K562 (cell line): Measurements from ENCODE around the gene PIKFYVE. TPM values are rescaled to one million over a fixed set of nuclear protein-coding genes. Genes with fewer than 3 reads are reported as not detected.

Source experiments
- ATAC-seq: fragments of 200-7000 bp; cut with Tn5 transposase; 3 replicates; pipeline ENCODE4 v1.9.1; 2020; ENCODE audit warnings: moderate library complexity
- BruUV-seq: library from RNA; stranded (reverse); fragments of 400-500 nt; replicated peaks from 2 replicates; lab custom pipeline; 2021; lab: Mats Ljungman, UMichigan
- CTCF ChIA-PET: fragments of 300-600 bp; formaldehyde crosslinking; extraction: SDS; loops from one replicate; lab custom pipeline; 2021; ENCODE audit warnings: low intra/inter-chr PET ratio; lab: Yijun Ruan, JAX
- POLR2A ChIA-PET: fragments of 300-600, 350-650 bp; sonication (Branson Sonifier 250); formaldehyde crosslinking; extraction: SDS; loops from one replicate; lab custom pipeline; 2021; ENCODE audit warnings: antibody characterized with exemption, inconsistent platforms; lab: Yijun Ruan, JAX
- DNase-seq, 4 experiments: peaks; one replicate each; pipeline versions ENCODE4 v3.0.0 to v3.0.0-alpha.2; 2011 to 2018; ENCODE audit warnings: low spot score in 3 of 4, mixed read lengths in 3 of 4; ENCODE audit errors: extremely low read depth in 1 of 4
- FAIRE-seq: peaks from 2 replicates; lab custom pipeline; 2011; peaks lifted over from hg19 to GRCh38; lab: Jason Lieb, UNC
- H2AFZ ChIP-seq: 2 replicates; pipeline ENCODE4 v1.6.0; 2011; ENCODE audit warnings: low read depth, low read length, control low read depth, inconsistent platforms
- H3K27ac ChIP-seq: fragments of 200-600 bp; 3 replicates; pipeline ENCODE4 v1.8.0; 2011; ENCODE audit warnings: low read depth, mild to moderate bottlenecking, control low read depth, inconsistent platforms, low read length, moderate library complexity, mixed read lengths; ENCODE audit errors: extremely low read depth
- H3K27me3 ChIP-seq, 2 experiments: fragments of 300-600 bp in 1 of 2; 2 replicates in 1 of 2; 3 replicates in 1 of 2; pipeline versions ENCODE4 v1.6.0 to v1.8.0; 2011; ENCODE audit warnings: inconsistent platforms in 2 of 2, low read length in 2 of 2, mild to moderate bottlenecking in 1 of 2, mixed read lengths in 1 of 2, moderate library complexity in 1 of 2; ENCODE audit not compliant: control insufficient read depth in 2 of 2, insufficient read depth in 2 of 2
- H3K36me3 ChIP-seq: fragments of 300-600 bp; 3 replicates; pipeline ENCODE4 v1.8.0; 2011; ENCODE audit warnings: mild to moderate bottlenecking, low read length, inconsistent platforms; ENCODE audit not compliant: control insufficient read depth, insufficient read depth
- H3K4me1 ChIP-seq, 2 experiments: fragments of 200-600 bp in 1 of 2; replicated peaks in 1 of 2; 2 replicates in 1 of 2; 3 replicates in 1 of 2; pipeline versions ENCODE4 v1.5.1 to v1.8.0; 2011; ENCODE audit warnings: inconsistent platforms in 2 of 2, low read length in 2 of 2, mild to moderate bottlenecking in 1 of 2, mixed read lengths in 1 of 2, moderate library complexity in 1 of 2; ENCODE audit not compliant: control insufficient read depth in 2 of 2, insufficient read depth in 2 of 2
- H3K4me2 ChIP-seq: 2 replicates; pipeline ENCODE4 v1.6.1; 2011; ENCODE audit warnings: low read length, control low read depth, inconsistent platforms, mixed read lengths; ENCODE audit not compliant: insufficient read depth
- H3K4me3 ChIP-seq: fragments of 200-600 bp; sonication (generic), shearing (Covaris generic); 2 replicates; pipeline ENCODE4 v1.5.1; 2016; ENCODE audit warnings: control low read depth, inconsistent platforms
- H3K79me2 ChIP-seq: fragments of 200-600 bp; 3 replicates; pipeline ENCODE4 v1.8.0; 2011; ENCODE audit warnings: low read length, inconsistent platforms; ENCODE audit not compliant: control insufficient read depth, insufficient read depth
- H3K9ac ChIP-seq, 2 experiments: 2 replicates each; pipeline versions ENCODE4 v1.6.0 to v1.6.1; 2011; ENCODE audit warnings: low read depth in 2 of 2, low read length in 2 of 2, control low read depth in 1 of 2, inconsistent platforms in 1 of 2, mild to moderate bottlenecking in 1 of 2, mixed read lengths in 1 of 2; ENCODE audit not compliant: insufficient read depth in 1 of 2
- H3K9me1 ChIP-seq: one replicate; pipeline ENCODE4 v1.6.0; 2011; ENCODE audit warnings: inconsistent platforms, mild to moderate bottlenecking, low read length, moderate library complexity; ENCODE audit not compliant: control insufficient read depth, insufficient read depth
- H3K9me3 ChIP-seq: replicated peaks from 2 replicates; pipeline ENCODE4 v1.5.1; 2011; ENCODE audit warnings: low read depth, low read length, inconsistent platforms; ENCODE audit not compliant: control insufficient read depth, insufficient read depth
- H4K20me1 ChIP-seq: replicated peaks from 2 replicates; pipeline ENCODE4 v1.6.1; 2011; ENCODE audit warnings: low read length, inconsistent platforms, mixed read lengths; ENCODE audit not compliant: control insufficient read depth, insufficient read depth
- BRD9 ChIP-seq: fragments of 450-650 bp; IDR thresholded peaks from 2 replicates; pipeline ENCODE4 v1.6.1; 2018; ENCODE audit warnings: low read depth; ENCODE audit not compliant: partially characterized antibody
- DMBX1 ChIP-seq: fragments of 250-450 bp; sonication (Bioruptor Pico); IDR thresholded peaks from 2 replicates; pipeline ENCODE4 v1.8.0; 2022; ENCODE audit warnings: inconsistent platforms, mild to moderate bottlenecking, moderate library complexity, borderline replicate concordance
- NFIC ChIP-seq: fragments of 450-650 bp; IDR thresholded peaks from 2 replicates; pipeline ENCODE4 v1.6.1; 2017; ENCODE audit warnings: mild to moderate bottlenecking, inconsistent platforms
- PTBP1 ChIP-seq: fragments of 200-400 bp; formaldehyde crosslinking; IDR thresholded peaks from 2 replicates; pipeline ENCODE4 v1.6.1; 2017; ENCODE audit warnings: low read depth, low read length
- RFX5 ChIP-seq: IDR thresholded peaks from 2 replicates; pipeline ENCODE4 v1.6.1; 2011; ENCODE audit warnings: low read depth, mild to moderate bottlenecking, improper control_type of control experiment, low read length
- ZFP1 ChIP-seq: fragments of 450-650 bp; formaldehyde crosslinking; IDR thresholded peaks from 2 replicates; pipeline ENCODE4 v1.4.0; 2020; ENCODE audit warnings: mild to moderate bottlenecking, mixed read lengths
- ZNF133 ChIP-seq: fragments of 250-450 bp; sonication (Bioruptor Pico); IDR thresholded peaks from 2 replicates; pipeline ENCODE4 v1.4.0; 2020; ENCODE audit warnings: mild to moderate bottlenecking
- ZNF408 ChIP-seq: fragments of 250-450 bp; sonication (Bioruptor Pico); IDR thresholded peaks from 2 replicates; pipeline ENCODE4 v1.4.0; 2020; ENCODE audit warnings: low read depth, mild to moderate bottlenecking, moderate library complexity
- ZNF589 ChIP-seq: fragments of 200-800 bp; sonication (Bioruptor generic); IDR thresholded peaks from 2 replicates; pipeline ENCODE4 v1.6.1; 2016; ENCODE audit warnings: low read depth, missing genetic modification characterization, missing compliant biosample characterization
- WGBS: fragments of 100-300 bp; shearing (Covaris generic); methylation state at CpG from one replicate; pipeline ENCODE4 v1.1.6; 2016; ENCODE audit warnings: low coverage, mixed read lengths; ENCODE audit not compliant: insufficient coverage; ENCODE audit errors: missing lambda C conversion rate; 5-methylcytosine and 5-hydroxymethylcytosine counted together
- in situ Hi-C: fragments of 300-500 bp; cut with MboI; formaldehyde crosslinking; loops from 4 replicates; pipeline ENCODE4 v1.15.0; 2018; ENCODE audit warnings: inconsistent platforms, mixed read lengths
- intact Hi-C: fragments of 100-400 bp; cut with micrococcal nuclease; formaldehyde crosslinking; loops from 2 replicates; pipeline ENCODE4 v1.14.2; 2022
- polyA plus RNA-seq, 8 experiments: library from polyadenylated mRNA; depleted of rRNA in 4 of 8; stranded (reverse) in 5 of 8; unstranded in 3 of 8; fragments of >200 nt; fragmentation: Nextera tagmentation in 2 of 8; fragmentation: Illumina TruSeq in 1 of 8; extraction: Ambion mirVana in 2 of 8; extraction: Trizol in 1 of 8; gene quantifications; 2 replicates each; pipeline versions ENCODE4 v1.2.1 to v1.2.3, GENCODE V29; 2011 to 2014; ENCODE audit warnings: inconsistent platforms in 1 of 8, missing spikeins in 1 of 8
- total RNA-seq, 7 experiments: library from RNA; depleted of rRNA in 6 of 7; stranded (reverse); fragments of >200 nt in 6 of 7; fragmentation: Illumina TruSeq in 2 of 7; extraction: Trizol in 2 of 7; gene quantifications; 2 replicates each; pipeline versions ENCODE4 v1.2.1 to v1.2.3, GENCODE V29; 2011 to 2021; ENCODE audit warnings: low replicate concordance in 1 of 7
- TF ChIP-seq, protein P1 (sequence below): fragments of 250-450 bp; sonication (Bioruptor Pico); IDR thresholded peaks from 2 replicates; pipeline ENCODE4 v1.5.0; 2021; ENCODE audit warnings: mild to moderate bottlenecking, borderline replicate concordance
- TF ChIP-seq, protein P2 (sequence below): fragments of 250-450 bp; sonication (Bioruptor Pico); IDR thresholded peaks from 2 replicates; pipeline ENCODE4 v1.8.0; 2021; ENCODE audit warnings: mild to moderate bottlenecking, moderate library complexity
- TF ChIP-seq, protein P3 (sequence below), 3 experiments: fragments of 200-800 bp in 1 of 3; fragments of 250-450 bp in 1 of 3; fragments of 450-650 bp in 1 of 3; sonication (Bioruptor Pico) in 1 of 3; sonication (Bioruptor generic) in 1 of 3; formaldehyde crosslinking in 1 of 3; IDR thresholded peaks; 2 replicates each; pipeline versions ENCODE4 v1.6.1 to v1.8.0; 2016 to 2022; ENCODE audit warnings: mild to moderate bottlenecking in 2 of 3, missing genetic modification characterization in 2 of 3, missing compliant biosample characterization in 1 of 3, moderate library complexity in 1 of 3
- TF ChIP-seq, protein P4 (sequence below): fragments of 450-650 bp; IDR thresholded peaks from 2 replicates; pipeline ENCODE4 v1.6.1; 2016

PIKFYVE gene
- total and polyA plus RNA-seq, 9 of the 15 experiments (the other 6 are each of a cell fraction or from before 2014, with no cell fraction given) = 3.6 to 25.6 (median 16.7) TPM

DNA sequence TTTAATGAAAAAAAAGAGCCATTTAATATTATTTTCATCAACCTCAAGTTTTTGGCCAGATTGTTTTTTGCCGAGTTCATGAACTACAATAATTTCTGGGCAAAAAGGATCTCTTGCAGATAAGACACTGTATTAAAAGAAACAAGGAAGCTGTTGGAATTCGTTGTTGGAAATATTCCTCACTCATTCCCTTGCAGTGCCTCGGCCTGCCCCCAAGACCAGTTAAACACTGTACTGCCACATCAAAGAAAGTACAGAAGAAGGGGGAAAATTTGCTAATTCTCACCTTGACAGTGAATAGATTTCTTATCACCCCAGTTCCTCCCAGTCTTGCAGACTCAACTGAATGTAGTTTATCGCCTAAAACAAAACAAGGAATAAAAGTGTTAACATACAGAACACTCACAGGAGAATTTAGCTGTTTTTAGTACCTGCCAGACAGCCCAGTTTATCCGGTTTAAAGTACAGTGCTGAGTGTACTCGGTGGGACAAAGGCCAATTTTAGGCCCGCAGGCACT is 12.4 kb upstream of the PIKFYVE start:
- no peaks in the 10 kb centered on the region for H3K9me3 ChIP-seq
- TF ChIP-seq, protein P1, sequence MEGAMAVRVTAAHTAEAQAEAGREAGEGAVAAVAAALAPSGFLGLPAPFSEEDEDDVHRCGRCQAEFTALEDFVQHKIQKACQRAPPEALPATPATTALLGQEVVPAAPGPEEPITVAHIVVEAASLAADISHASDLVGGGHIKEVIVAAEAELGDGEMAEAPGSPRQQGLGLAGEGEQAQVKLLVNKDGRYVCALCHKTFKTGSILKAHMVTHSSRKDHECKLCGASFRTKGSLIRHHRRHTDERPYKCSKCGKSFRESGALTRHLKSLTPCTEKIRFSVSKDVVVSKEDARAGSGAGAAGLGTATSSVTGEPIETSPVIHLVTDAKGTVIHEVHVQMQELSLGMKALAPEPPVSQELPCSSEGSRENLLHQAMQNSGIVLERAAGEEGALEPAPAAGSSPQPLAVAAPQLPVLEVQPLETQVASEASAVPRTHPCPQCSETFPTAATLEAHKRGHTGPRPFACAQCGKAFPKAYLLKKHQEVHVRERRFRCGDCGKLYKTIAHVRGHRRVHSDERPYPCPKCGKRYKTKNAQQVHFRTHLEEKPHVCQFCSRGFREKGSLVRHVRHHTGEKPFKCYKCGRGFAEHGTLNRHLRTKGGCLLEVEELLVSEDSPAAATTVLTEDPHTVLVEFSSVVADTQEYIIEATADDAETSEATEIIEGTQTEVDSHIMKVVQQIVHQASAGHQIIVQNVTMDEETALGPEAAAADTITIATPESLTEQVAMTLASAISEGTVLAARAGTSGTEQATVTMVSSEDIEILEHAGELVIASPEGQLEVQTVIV (CRISPR knock-in tag) = no peak
- TF ChIP-seq, protein P2, sequence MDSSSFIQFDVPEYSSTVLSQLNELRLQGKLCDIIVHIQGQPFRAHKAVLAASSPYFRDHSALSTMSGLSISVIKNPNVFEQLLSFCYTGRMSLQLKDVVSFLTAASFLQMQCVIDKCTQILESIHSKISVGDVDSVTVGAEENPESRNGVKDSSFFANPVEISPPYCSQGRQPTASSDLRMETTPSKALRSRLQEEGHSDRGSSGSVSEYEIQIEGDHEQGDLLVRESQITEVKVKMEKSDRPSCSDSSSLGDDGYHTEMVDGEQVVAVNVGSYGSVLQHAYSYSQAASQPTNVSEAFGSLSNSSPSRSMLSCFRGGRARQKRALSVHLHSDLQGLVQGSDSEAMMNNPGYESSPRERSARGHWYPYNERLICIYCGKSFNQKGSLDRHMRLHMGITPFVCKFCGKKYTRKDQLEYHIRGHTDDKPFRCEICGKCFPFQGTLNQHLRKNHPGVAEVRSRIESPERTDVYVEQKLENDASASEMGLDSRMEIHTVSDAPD (CRISPR knock-in tag) = no peak
- no peak for TF ChIP-seq DMBX1 (CRISPR knock-in tag)
- TF ChIP-seq RFX5 = no peak
- TF ChIP-seq ZNF408 = no peak
- no peak for TF ChIP-seq ZFP1 (CRISPR knock-in tag)
- TF ChIP-seq, protein P3, sequence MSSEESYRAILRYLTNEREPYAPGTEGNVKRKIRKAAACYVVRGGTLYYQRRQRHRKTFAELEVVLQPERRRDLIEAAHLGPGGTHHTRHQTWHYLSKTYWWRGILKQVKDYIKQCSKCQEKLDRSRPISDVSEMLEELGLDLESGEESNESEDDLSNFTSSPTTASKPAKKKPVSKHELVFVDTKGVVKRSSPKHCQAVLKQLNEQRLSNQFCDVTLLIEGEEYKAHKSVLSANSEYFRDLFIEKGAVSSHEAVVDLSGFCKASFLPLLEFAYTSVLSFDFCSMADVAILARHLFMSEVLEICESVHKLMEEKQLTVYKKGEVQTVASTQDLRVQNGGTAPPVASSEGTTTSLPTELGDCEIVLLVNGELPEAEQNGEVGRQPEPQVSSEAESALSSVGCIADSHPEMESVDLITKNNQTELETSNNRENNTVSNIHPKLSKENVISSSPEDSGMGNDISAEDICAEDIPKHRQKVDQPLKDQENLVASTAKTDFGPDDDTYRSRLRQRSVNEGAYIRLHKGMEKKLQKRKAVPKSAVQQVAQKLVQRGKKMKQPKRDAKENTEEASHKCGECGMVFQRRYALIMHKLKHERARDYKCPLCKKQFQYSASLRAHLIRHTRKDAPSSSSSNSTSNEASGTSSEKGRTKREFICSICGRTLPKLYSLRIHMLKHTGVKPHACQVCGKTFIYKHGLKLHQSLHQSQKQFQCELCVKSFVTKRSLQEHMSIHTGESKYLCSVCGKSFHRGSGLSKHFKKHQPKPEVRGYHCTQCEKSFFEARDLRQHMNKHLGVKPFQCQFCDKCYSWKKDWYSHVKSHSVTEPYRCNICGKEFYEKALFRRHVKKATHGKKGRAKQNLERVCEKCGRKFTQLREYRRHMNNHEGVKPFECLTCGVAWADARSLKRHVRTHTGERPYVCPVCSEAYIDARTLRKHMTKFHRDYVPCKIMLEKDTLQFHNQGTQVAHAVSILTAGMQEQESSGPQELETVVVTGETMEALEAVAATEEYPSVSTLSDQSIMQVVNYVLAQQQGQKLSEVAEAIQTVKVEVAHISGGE (CRISPR knock-in tag; IDR thresholded peaks at IDR 0.05) = 0 out of 6 replicates have a peak, but pooled peaks of 1 of the 3 experiments have one; percentile 28
- peak; percentile 75 for TF ChIP-seq BRD9
- no peak for TF ChIP-seq ZNF133 (CRISPR knock-in tag)
- no peak for TF ChIP-seq PTBP1
- TF ChIP-seq, protein P4, sequence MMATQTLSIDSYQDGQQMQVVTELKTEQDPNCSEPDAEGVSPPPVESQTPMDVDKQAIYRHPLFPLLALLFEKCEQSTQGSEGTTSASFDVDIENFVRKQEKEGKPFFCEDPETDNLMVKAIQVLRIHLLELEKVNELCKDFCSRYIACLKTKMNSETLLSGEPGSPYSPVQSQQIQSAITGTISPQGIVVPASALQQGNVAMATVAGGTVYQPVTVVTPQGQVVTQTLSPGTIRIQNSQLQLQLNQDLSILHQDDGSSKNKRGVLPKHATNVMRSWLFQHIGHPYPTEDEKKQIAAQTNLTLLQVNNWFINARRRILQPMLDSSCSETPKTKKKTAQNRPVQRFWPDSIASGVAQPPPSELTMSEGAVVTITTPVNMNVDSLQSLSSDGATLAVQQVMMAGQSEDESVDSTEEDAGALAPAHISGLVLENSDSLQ = no peak
- TF ChIP-seq ZNF589 (CRISPR knock-in tag) = 0 out of 2 replicates have a peak, but pooled peaks have one; percentile 25
- TF ChIP-seq NFIC = peak; percentile 73

More for the DNA sequence above, 12.4 kb upstream of the PIKFYVE start:
- Histone ChIP-seq H3K27ac (peak overlapping the region; percentile 80), H3K9ac (peak overlapping the region; percentile 81 to 91), H2AFZ (peak overlapping the region; percentile 74), H3K4me1 (peaks cover 8 to 13% of the 10 kb centered on the region in 2 experiments; a peak in 4 of 5 replicates), H3K36me3 (peaks cover 52% of the 10 kb centered on the region; the same call in 2 of the 3 replicates), H3K4me2 (peak overlapping the region; percentile 99), H3K9me1 (no peaks in the 10 kb centered on the region), H3K27me3 (no peaks in the 10 kb centered on the region), H3K79me2 (peaks cover 39% of the 10 kb centered on the region), H3K4me3 (peak overlapping the region; percentile 84), H4K20me1 (no peaks in the 10 kb centered on the region)
- ATAC-seq = no peak; the same call in 2 of the 3 replicates
- CTCF ChIA-PET = interaction anchor here (0.6 kb wide), 1 partner anchor 14 kb away, joined by 4 read pairs; no protein-coding TSS in a partner anchor
- POLR2A ChIA-PET = interaction anchor here (0.6 to 4.6 kb wide), 5 partner anchors 12 to 376 kb away, joined by 3 to 21 read pairs (median 4); partner anchors contain the start of gene PIKFYVE
- FAIRE-seq = peak; percentile 79
- intact Hi-C loops (loop anchor here (1.0 kb wide), 1 partner anchor 78 kb away; no protein-coding TSS in a partner anchor), in situ Hi-C loops (no loop called here)
- no peak for DNase-seq
- WGBS = 3% methylated on average over 7 of the region's 7 CpGs
- BruUV-seq = TSS peak; percentile 64
